ENCODE results near the gene OR52B2. TPM values are rescaled to one million over a fixed set of nuclear protein-coding genes. Genes with fewer than 3 reads are reported as not detected.
"Not testable (repeated sequence)": the region's sequence is repeated elsewhere in the genome, so short reads cannot be mapped to it uniquely, and the experiment has no call there.

The OR52B2 gene
- total RNA-seq, 1 donor from 2014 or later, result not detected

- intact Hi-C loops (cut with DNase I), result no loop called here
- H3K9me3 ChIP-seq, result no peaks in the 10 kb centered on the region
- H3K4me3 ChIP-seq, result no peak overlapping the region
- no peaks in the 10 kb centered on the region for H3K27me3 ChIP-seq
- H3K27ac ChIP-seq, result no peak overlapping the region
- H3K4me1 ChIP-seq, result no peaks in the 10 kb centered on the region
- TF ChIP-seq POLR2AphosphoS5 (IDR thresholded peaks at IDR 0.05; ENCODE audit: insufficient read depth in 1 of 2, low read depth in 1 of 2) (no peak), CTCF (IDR thresholded peaks at IDR 0.05) (no peak), POLR2A (IDR thresholded peaks at IDR 0.05) (no peak)
- no peaks in the 10 kb centered on the region for H3K36me3 ChIP-seq
- no peak for DNase-seq (ENCODE audit: extremely low spot score in 2 of 2)
Observed at GRCh38 chr11:6142936-6143335, 27.2 kb downstream of the OR52B2 start.

- H3K36me3 ChIP-seq; H3K27me3 ChIP-seq; H3K4me1 ChIP-seq; intact Hi-C loops (cut with DNase I); H3K4me3 ChIP-seq; H3K27ac ChIP-seq; H3K9me3 ChIP-seq; DNase-seq (ENCODE audit: extremely low spot score in 2 of 2): not testable (repeated sequence)
Observed at GRCh38 chr11:6135936-6136335, 34.2 kb downstream of the OR52B2 start.

- Histone ChIP-seq H3K4me3 (no peak overlapping the region), H3K4me1 (no peaks in the 10 kb centered on the region), H3K27ac (no peak overlapping the region), H3K9me3 (no peaks in the 10 kb centered on the region), H3K36me3 (no peaks in the 10 kb centered on the region), H3K27me3 (no peaks in the 10 kb centered on the region)
- DNase-seq (ENCODE audit: extremely low spot score in 2 of 2), result no peak
- intact Hi-C loops (cut with DNase I), result no loop called here
- TF ChIP-seq POLR2AphosphoS5 (IDR thresholded peaks at IDR 0.05; ENCODE audit: insufficient read depth in 1 of 2, low read depth in 1 of 2), result no peak
- TF ChIP-seq POLR2A (IDR thresholded peaks at IDR 0.05), result no peak
- TF ChIP-seq CTCF (IDR thresholded peaks at IDR 0.05), result no peak
Observed at GRCh38 chr11:6132431-6132830, 37.7 kb downstream of the OR52B2 start.

GRCh38 chr11:6129635-6130034 lies 40.5 kb downstream of the OR52B2 start:
- no peaks in the 10 kb centered on the region for H3K36me3 ChIP-seq
- no peaks in the 10 kb centered on the region for H3K4me1 ChIP-seq
- no peaks in the 10 kb centered on the region for H3K9me3 ChIP-seq
- no peaks in the 10 kb centered on the region for H3K27me3 ChIP-seq
- TF ChIP-seq CTCF (IDR thresholded peaks at IDR 0.05) (no peak), POLR2AphosphoS5 (IDR thresholded peaks at IDR 0.05; ENCODE audit: insufficient read depth in 1 of 2, low read depth in 1 of 2) (no peak)
- intact Hi-C loops (cut with DNase I), result no loop called here
- H3K4me3 ChIP-seq, result no peak overlapping the region
- no peak overlapping the region for H3K27ac ChIP-seq
- DNase-seq (ENCODE audit: extremely low spot score in 2 of 2), result no peak

GRCh38 chr11:6129011-6129410 lies 41.1 kb downstream of the OR52B2 start:
- Histone ChIP-seq H3K9me3 (no peaks in the 10 kb centered on the region), H3K4me3 (no peak overlapping the region), H3K4me1 (no peaks in the 10 kb centered on the region), H3K27me3 (no peaks in the 10 kb centered on the region), H3K27ac (no peak overlapping the region), H3K36me3 (no peaks in the 10 kb centered on the region)
- intact Hi-C loops (cut with DNase I), result no loop called here
- no peak for DNase-seq (ENCODE audit: extremely low spot score in 2 of 2)
- TF ChIP-seq POLR2AphosphoS5 (IDR thresholded peaks at IDR 0.05; ENCODE audit: insufficient read depth in 1 of 2, low read depth in 1 of 2) (no peak), POLR2A (IDR thresholded peaks at IDR 0.05) (no peak), CTCF (IDR thresholded peaks at IDR 0.05) (no peak)

- TF ChIP-seq POLR2A (IDR thresholded peaks at IDR 0.05), result no peak
- TF ChIP-seq CTCF (IDR thresholded peaks at IDR 0.05), result no peak
- no peak for TF ChIP-seq POLR2AphosphoS5 (IDR thresholded peaks at IDR 0.05; ENCODE audit: insufficient read depth in 1 of 2, low read depth in 1 of 2)
- H3K4me1 ChIP-seq, result no peaks in the 10 kb centered on the region
- no peaks in the 10 kb centered on the region for H3K27me3 ChIP-seq
- intact Hi-C loops (cut with DNase I), result no loop called here
- no peaks in the 10 kb centered on the region for H3K36me3 ChIP-seq
- H3K4me3 ChIP-seq, result no peak overlapping the region
- H3K27ac ChIP-seq, result no peak overlapping the region
- DNase-seq (ENCODE audit: extremely low spot score in 2 of 2), result no peak
- no peaks in the 10 kb centered on the region for H3K9me3 ChIP-seq
Observed at GRCh38 chr11:6127881-6128280, 42.2 kb downstream of the OR52B2 start.

Measured in vagina (tissue), 2 donors.